ENCODE measurements around the gene SLC39A11.

DNA sequence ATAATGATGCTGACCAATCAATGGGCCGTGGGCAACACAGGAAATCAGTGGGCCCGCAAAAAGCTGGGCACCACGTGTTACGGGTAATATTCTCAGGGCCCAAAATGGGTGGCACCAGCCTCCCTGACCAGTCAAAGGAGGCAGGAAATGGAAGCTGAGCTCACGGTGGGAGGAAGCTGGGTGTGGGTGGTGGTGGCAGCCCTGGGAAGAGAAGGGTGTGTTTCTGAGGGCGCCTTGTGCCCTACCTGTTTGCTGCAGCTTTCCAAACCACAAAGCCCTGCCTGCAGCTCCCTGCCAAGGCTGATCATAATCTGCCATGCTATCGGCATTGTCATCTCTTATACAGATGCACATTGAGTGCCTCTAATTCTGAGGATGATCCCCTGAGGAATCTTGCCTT lies 457.9 kb downstream of the SLC39A11 start:
- TF ChIP-seq, protein P1, sequence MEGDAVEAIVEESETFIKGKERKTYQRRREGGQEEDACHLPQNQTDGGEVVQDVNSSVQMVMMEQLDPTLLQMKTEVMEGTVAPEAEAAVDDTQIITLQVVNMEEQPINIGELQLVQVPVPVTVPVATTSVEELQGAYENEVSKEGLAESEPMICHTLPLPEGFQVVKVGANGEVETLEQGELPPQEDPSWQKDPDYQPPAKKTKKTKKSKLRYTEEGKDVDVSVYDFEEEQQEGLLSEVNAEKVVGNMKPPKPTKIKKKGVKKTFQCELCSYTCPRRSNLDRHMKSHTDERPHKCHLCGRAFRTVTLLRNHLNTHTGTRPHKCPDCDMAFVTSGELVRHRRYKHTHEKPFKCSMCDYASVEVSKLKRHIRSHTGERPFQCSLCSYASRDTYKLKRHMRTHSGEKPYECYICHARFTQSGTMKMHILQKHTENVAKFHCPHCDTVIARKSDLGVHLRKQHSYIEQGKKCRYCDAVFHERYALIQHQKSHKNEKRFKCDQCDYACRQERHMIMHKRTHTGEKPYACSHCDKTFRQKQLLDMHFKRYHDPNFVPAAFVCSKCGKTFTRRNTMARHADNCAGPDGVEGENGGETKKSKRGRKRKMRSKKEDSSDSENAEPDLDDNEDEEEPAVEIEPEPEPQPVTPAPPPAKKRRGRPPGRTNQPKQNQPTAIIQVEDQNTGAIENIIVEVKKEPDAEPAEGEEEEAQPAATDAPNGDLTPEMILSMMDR (IDR thresholded peaks at IDR 0.05; ENCODE audit: insufficient read depth, low read depth, low read length): no peak
- no peak for TF ChIP-seq EZH2 (IDR thresholded peaks at IDR 0.05; ENCODE audit: insufficient read depth, low read length)

Measured in astrocyte (in vitro differentiated cells and primary cell).